GM21423 (cell line): Measurements from ENCODE around the gene F11.
"Not testable (repeated sequence)": the region's sequence is repeated elsewhere in the genome, so short reads cannot be mapped to it uniquely, and the experiment has no call there.

Experiments used
- ATAC-seq: cut with Tn5 transposase; IDR thresholded peaks from one replicate; pipeline ENCODE4 v1.9.1; 2021; ENCODE audit warnings: mild to moderate bottlenecking, moderate library complexity; ENCODE audit not compliant: unreplicated experiment

F11 gene

DNA sequence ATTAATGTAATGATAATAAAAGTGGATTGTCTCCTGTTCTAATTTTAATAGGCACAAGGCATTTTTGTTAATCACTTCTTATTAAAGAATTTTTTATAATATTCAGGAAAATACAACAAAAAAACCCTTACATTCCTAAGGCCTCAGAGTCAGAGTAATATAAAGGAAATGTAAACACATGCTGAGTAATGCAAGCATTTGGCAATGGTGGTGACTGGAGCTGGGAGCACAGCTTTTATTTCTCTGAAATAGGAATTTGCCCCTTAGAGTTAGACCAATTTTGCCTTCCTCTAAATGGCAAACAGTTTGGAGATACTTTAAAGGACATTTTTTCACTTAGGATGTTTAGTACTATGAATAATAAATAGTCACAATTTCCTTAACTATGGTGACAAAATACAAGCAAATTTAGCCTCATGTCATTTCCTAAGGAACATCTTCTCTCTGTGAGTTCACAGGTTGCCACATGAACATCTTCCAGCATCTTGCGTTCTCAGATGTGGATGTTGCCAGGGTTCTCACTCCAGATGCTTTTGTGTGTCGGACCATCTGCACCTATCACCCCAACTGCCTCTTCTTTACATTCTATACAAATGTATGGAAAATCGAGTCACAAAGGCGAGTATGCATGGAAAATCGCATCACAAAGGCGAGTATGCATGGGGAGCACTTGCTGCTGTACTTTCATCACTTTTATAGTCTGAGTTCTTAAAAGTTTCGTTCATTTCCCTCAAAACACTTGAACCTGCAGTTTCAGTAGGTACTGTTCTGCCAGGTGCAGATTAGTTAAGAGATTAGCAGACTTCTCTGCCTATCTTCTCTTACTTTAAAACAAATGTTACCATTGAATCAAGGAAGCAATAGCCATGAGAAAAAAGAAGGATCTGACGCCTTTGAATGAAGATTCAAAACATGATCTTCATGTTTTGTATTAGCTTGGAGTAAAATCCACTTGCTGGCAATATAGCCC lies 15.9 kb upstream of the F11 start:
- ATAC-seq, result no peak

DNA sequence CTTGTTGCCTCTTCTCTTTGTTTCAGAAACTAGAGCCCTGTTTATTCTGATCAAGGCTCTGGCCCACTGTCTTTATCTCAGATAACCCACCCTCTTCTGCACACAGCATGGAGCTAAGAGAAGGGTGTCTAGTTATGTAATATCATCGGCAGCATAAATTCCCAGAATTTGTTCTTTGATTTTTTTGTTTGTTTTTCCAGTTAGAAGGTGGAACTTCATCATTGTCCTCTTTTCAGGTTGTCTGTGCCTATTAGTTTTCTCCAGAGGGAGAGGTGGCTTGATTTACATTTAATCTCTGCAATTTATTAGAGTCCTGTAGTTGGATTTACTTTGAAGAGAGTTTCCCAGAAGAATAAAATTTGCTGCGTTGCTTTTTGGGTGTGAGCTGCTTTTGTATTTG lies 15.2 kb upstream of the F11 start:
- ATAC-seq, result no peak

DNA sequence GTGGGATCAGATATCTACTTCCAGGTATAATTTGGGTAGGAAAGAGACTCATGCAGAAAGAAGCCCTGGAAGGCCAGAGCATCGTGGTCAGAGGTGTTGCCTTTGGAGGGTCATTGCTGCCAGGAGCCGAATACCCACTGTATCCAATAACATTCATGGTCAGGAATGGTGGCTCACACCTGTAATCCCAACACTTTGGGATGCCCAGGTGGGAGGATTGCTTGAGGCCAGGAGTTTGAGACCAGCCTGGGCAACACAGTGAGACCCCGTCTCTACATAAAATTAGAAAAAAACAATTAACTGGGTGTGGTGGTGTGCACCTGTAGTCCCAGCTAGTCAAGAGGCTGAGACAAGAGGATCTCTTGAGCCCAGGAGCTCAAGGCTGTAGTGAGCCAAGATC lies 10.9 kb upstream of the F11 start:
- no peak for ATAC-seq

DNA sequence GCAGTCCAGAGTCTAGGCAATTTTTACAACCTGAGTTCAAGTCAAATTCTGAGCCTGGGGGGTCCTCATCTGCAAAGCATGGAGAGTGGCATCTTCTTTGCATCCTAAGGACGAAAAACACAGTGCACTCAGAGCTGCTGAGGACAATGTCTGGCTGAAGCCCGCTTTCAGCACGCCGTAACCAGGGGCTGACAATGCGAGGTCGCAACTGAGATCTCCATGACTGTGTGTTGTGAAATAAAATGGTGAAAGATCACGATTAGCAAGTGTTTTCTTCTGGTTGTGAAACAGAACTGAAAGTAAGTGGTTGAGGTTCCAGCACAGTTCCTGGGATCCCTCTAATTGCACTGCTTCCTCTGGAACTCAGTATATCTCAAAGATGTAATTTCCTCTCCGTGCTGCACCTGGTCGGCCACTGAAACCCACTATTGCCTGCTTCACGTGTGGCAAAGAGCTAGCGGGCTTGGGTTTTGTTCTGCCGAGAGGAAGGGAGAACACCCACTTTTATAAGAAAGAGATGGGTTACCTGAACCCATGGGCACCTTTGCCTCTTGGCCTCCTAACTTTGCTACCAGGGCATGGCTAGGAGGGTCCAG lies 7.7 kb upstream of the F11 start:
- no peak for ATAC-seq

DNA sequence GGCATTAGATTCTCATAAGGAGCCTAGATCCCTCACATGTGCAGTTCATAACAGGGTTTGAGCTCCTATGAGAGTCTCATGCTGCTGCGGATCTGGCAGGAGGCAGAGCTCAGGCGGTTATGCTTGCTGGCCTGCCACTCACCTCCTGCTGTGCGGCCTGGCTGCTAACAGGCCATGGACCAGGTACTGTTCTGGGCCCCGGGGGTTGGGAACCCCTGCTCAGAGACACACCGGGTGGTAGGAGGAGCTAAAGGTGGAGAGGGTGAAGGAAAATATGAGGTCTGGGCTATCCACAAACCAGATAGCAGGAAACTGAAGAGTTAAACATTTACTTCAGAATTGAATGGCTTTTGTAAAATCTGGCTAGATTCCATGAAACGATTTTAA lies 5.9 kb upstream of the F11 start:
- ATAC-seq, result no peak

DNA sequence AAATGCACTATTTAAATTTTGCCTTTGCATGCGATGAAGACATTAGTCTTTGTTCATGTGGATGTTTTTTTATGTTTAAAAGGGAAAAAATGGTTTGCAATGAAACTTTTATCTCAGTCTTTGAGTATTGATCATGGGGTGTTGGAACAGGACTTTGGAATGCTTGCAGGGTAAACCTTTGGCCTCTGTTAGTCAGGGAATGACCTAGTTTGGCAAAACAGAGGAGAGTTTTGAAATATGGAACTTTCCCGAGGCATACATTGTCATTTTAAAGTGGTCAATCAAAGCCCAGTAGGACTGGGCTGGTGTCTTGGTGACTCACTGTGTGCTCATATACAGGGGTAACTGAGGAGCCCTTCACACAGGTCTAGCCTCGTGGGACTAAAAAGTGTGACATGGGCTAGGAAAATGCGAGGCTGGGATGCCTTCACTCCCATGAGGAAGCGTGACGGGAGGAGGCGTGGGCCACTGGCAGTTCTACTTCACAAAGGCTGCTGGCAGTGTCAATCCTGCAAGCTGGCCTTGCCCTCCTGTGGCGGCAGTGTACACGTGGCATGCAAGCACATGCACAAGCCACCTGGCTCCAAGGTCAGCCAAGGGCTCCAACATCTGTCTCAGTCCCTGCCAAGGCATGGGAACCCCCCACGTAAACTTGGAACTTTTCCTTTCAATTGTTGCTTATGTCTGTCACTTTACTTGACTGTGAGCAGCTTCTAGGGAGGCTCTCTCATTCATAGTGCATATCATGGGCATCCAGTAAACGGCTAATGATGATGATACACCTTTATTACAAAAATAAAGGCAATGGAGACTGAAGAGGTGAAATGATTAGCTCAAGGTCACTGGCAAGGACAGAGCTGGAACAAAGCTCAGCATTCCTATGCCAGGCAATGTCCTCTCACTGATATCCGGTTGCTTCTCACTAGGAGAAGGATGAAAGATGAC lies 5.2 kb upstream of the F11 start:
- ATAC-seq, result no peak

DNA sequence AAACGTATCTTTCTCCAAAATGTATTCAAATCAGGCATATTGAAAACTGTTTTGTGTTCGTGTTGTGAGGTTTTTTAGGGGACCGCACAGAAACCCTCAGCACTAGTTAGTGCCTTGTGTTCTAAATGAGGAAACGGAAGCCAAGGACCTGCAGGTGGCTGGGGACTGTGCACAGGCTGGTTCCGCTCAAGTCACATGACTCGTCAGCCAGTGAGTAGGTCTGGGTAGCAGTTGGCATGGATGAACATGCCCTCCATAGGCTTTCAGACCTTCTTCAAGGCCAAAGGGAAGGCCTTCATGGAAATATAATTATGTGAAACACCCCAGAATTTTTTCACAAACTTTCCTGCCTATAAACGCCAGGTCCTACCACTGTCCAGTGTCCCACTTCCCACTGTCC lies 1.3 kb upstream of the F11 start:
- no peak for ATAC-seq

DNA sequence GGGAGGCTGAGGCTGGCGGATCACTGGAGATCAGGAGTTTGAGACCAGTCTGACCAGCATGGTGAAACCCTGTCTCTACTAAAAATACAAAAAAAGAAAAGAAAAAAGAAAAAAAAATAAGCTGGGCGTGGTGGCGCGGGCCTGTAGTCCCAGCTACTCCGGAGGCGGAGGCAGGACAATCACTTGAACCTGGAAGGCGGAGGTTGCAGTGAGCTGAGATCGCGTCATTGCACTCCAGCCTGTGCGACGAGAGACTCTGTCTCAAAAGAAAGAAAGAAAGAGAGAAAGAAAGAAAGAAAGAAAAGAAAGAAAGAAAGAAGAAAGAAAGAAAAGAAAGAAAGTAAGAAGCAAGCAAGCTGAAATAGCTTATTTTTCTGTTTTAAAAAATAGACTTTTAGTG lies 739 bp upstream of the F11 start:
- not testable (repeated sequence) for ATAC-seq

DNA sequence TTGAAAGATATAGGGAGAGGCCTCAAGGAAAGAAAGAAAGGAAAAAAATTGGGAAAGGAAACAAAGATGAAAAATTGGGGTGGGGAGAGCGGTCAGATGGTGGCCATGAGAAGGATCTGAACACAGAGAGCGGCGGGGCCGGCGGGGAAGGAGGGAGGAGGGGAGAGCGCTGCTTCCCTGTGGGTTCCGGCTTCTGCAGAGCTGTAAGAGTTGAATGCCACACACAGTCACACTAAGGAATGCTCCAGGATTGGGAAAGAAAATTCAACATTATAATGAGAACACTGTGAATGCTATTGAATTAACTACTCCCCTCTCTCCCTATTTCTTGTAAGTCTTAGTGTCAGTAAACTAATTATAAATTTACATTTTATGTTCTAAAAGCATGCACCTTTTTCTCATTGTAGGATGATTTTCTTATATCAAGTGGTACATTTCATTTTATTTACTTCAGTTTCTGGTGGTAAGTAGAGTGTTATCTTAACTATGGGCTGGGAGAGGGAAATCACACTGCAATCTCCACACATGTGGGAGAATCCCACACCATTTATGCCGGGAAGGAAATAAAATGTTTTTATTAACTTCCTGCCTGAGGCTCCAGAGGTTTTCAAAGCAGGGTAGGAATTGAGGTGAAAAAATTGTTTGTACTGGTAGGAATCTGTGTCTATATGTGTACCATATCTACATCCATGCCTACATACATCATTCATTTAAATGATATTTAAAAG lies 904 bp downstream of the F11 start:
- ATAC-seq, result no peak

DNA sequence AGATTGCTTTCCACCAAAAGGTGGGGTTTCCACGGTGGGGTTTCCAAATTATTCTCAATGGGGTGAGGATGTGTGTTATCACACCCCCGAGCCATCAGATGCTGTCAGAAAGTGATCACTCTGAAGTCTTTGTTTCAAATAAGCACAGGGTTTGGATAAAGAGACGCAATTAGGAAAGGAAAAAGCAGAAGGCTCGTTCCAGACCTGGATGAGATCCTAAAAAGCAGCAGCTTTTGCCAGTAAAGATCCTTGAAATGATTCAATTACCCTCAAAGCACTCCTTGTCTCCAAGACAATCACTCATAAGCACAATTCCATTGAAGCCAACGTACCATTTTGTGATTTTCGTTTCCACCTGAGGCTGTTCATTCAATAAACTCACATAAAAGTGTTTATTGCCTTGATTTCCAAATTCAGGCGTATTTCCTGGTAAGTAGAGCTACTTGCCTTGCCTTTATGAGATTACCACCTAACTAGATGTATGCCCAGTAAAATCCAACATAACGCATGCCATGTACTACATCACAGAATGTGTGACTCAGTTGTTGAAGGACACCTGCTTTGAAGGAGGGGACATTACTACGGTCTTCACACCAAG lies 5.2 kb downstream of the F11 start:
- ATAC-seq, result no peak

DNA sequence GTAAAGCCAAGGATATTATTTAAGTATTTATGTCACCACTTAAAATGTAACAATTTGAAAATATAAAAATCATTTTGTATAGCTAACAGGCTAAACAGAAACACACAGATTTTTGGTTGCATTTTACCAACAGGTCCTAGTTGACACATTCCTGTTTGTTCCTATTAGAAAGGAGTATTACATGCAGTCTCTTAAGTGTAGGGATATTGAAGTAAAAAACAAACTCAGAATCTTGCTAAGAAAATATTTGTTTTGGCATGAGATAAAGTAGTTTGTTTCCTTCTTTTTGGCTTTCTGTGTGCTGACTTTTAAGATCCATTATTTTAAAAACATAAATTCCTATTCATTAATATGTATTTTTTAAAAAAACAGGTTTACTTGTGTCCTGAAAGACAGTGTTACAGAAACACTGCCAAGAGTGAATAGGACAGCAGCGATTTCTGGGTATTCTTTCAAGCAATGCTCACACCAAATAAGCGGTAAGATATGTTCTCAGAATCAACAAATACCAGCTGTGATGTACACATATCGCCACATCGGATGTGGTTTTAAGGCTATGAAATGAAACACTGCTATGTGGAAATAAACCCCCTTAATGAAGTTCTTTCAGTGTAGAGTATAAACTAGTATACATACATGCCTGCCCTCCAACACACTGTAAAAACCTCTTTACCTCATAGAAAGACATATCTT lies 6.9 kb downstream of the F11 start:
- no peak for ATAC-seq

DNA sequence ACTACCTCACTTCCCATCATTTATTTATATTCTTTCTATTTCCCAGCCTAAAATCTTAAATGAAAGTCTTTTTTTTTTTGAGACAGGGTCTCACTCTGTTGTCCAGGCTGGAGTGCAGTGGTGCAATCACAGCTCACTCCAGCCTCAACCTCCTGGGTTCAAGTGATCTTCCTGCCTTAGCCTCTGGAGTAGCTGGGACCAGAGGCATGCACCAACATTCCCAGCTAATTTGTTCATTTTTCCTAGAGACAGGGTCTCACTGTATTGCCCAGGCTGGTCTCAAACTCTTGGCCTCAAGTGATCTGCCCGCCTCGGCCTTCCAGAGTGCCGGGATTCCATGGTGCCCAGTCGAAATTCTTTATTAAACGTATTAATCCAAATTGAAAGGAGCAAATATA lies 7.4 kb downstream of the F11 start:
- not testable (repeated sequence) for ATAC-seq

DNA sequence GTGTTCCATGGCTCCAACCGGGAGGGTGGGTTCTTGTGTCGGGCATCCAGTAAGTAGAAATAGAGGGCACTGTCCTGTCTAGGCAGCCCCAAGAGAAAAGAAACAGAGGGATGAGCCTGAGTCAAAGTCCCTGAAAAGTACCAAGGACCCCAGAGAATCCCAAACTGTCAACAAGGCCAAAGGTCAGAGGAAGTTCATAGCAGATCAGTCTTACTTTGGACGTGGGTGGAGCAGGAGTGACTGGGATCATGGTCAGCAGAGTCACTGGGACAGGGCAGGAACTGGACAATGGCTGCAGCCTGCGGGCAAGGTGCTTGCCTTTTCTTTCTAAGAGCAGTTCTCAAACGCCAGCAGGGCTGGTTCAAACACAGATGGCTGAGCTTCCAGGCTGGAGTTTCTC lies 17.3 kb downstream of the F11 start:
- ATAC-seq, result no peak

DNA sequence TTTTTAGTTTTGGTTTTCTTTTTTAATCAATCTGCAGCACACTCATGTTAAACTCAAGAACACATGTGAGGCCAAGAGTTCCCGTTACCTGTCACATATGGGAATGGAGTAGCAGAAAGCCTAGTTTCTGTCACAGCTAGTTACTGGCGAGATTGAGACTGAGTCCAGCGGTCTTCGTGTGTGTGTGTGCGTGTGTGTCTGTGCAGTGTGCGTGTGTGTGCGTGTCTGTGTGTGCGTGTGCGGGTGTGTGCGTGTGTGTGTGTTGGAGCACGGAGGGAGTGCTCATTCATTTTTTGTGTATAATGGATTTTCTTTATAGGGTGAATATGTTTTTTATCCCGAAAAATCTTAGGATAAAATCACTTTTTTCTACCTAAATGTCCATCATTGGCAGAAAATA lies 19.2 kb downstream of the F11 start:
- ATAC-seq, result no peak

DNA sequence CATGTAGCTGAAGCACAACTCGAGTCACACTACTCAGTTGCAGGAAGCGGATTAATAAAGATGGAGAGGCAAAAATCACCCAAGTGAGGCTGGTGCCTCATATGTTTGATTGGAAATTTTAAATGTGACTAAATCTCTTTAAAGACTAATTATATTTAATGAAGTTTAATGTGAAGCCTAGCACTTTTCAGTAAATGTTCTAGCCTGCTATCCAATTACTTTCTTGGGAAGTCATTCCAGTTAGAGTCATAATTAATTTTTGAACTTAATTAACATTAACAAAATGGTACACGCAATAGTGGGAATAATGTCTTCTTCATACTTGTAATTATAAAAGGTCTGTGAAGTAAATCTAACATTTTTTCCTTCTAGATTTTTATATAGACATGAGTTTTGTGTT lies 20.6 kb downstream of the F11 start:
- ATAC-seq, result no peak

DNA sequence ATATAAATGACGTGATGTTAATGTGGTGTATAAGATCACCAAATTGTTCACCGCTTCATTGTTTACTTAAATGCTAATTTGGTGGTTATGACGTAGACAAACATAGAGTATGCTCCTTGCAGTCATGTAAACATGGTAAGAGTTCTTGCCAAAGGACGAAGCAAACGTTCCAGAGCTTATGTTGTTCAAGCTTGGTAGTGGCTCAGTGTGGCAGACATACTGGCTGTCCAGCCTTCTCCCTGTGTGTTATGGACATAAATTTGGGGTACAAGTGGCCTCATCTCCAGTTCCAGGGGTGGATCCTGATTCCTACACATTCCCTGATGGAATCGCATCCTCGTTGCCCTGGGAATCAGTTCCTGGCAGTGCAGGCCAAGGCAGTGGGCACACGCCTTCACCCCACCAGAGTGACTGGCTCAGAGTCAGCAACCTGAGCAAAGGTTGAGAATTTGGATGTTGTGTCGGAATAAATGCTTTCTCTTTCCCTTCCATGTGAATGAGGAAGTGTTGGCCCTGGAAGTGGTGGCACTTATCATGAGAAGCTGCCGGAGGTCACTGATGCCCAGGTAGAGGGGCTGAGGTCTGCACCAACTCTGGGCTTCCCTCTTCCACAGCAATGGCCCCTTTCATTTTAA lies 25.4 kb downstream of the F11 start:
- no peak for ATAC-seq

DNA sequence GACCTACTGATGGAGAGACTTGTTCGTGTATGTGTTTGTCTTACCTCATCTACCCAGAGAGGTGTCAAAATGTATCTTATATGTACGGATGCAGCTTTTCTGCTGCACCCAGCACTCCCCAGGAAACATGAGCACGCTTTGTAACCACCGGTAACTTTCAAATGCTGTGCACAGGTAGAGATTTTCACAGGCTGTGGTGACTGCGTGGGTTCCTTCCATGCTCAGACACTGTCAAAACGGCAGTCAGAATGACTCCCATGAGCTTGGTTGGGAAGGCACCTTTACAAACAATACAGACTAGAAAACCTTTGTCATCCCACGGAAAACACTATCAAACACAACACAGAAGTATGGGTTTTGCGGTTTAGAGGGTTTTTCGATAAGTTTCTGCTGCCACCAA lies 28.2 kb downstream of the F11 start:
- no peak for ATAC-seq

DNA sequence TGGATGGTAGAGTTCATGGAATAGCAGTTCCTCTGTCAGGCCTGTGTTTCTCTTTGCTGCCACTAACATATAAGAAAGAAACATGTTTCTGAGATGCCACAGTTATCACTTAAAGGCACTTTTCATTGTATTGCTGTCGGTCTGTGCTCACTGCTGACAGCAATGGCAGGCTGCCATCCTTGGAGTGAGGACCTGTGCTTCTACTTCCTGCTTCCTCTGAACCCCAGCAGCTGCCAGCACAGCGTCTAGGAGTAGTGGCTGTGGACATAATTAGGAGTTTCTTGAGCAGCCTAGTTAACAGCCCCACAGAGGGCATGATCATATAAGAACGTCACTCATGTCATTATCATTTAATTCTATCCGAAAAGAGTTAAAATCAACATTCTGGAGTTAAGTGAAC lies 30.5 kb downstream of the F11 start:
- ATAC-seq, result no peak

DNA sequence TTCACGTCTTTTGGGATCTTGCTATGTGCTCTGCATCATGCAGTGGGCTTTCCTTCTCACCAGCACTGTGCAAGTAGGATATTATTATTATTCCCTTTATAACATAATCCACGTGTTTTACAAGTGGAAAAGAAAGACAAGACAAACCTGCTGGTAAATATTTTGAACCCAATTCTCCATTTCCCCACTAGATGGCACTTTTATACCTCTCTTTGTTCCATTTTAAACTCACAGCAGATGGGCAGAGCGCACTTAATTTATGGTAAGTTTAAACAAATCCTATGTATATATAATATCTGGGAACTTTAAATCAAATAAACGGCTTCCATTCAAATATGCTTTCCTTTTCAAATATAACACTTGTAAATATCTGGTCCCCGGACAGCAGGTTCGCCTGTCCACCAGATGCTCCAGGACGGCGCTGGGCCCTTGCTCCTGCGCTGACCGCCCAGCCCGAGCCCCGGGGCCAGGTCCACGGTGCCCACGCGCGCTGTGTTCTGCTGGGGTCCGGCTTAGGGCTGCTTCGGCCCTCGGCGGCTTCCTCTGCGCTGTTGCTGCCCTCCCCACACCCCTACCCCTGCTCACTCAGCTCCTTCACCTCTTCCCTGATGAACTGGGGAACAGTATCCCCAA lies 31.1 kb downstream of the F11 start:
- no peak for ATAC-seq
